Glomerular visceral epithelial cell (primary cell): ENCODE measurements around the gene FAM180A.
"Not testable (repeated sequence)": the region's sequence is repeated elsewhere in the genome, so short reads cannot be mapped to it uniquely, and the experiment has no call there.

ENCODE experiments used
- DNase-seq: peaks from one replicate; pipeline ENCODE4 v3.0.0-alpha.2; 2016; ENCODE audit errors: extremely low spot score

Gene FAM180A

GRCh38 chr7:135748770-135749169 lies at the start of gene FAM180A:
FAM180A (minus strand) TSS chr7:135748813; CDS start chr7:135748580, 233 bp downstream.
- DNase-seq, result no peak

DNA sequence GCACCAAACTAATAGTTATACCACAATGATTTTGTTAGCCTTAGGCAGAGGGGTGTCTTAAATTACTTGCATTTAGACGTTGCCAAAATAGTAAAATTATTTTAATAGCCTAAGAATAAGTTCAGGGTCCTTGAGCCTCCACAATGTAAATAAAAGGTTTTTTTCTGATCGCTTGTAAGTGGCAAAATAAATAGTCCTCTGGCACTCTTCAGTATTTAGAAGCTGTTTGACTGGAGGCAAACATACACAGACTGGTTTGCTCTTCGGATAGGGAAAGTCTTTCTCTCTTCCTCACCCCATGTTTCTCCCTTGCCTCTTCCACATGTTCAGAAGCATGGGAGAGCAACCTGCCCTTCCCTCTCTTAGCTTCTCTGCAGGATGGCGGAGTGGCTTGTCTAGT lies 49.5 kb upstream of the FAM180A start:
- no peak for DNase-seq

DNA sequence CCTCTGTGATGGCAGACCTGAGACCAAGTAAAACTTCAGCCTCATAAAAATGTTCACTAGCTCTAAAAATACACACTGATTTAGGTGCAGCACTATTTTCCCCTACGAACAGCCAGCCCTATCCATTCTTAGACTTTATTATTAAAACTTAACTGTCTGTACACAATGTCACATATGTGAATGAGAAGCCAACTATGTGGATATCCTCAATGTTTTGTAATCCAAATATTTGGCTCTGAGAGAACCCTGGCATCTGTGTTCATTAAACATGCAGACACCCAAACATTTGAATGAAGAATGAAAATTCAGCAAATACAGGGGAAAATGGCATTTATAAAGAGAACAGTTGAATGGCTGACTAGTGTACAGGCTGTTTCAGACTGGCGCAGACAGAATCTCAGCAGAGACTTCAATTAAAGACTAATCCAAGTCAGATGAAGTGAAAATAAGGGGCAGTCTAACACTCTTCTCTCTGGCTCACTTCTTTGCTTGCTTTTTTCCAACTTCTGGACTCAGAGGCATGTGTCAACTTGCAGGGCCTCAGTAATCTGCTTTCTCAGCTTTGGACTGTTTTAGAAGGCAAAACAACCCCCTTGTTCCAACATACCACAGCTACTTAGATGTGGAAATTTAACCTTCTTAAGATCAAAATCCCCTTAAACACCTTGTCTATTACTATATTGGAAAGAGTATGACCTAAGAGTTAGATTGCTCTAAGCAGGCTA lies 47.4 kb upstream of the FAM180A start:
- no peak for DNase-seq

- no peak for DNase-seq
Observed at GRCh38 chr7:135793841-135794240, 45.2 kb upstream of the FAM180A start.

DNA sequence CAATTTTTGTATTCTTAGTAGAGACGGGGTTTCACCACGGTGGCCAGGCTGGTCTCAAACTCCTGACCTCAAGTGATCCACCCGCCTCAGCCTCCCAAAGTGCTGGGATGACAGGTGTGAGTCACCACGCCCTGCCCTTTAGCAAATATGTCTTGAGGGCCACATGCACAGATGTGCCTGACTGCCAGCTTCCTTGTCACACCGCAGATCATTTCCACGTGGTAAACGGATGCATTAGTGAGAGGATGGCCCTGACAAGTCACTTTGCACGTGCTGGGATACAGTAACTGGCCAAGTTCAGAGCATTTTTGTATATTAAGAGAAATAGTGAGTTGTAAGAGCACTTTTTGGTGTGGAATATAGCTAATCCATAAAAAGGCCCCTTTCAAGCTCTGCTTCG lies 44.3 kb upstream of the FAM180A start:
- DNase-seq, result no peak

- no peak for DNase-seq
Observed at GRCh38 chr7:135792363-135792668, 43.7 kb upstream of the FAM180A start.

DNA sequence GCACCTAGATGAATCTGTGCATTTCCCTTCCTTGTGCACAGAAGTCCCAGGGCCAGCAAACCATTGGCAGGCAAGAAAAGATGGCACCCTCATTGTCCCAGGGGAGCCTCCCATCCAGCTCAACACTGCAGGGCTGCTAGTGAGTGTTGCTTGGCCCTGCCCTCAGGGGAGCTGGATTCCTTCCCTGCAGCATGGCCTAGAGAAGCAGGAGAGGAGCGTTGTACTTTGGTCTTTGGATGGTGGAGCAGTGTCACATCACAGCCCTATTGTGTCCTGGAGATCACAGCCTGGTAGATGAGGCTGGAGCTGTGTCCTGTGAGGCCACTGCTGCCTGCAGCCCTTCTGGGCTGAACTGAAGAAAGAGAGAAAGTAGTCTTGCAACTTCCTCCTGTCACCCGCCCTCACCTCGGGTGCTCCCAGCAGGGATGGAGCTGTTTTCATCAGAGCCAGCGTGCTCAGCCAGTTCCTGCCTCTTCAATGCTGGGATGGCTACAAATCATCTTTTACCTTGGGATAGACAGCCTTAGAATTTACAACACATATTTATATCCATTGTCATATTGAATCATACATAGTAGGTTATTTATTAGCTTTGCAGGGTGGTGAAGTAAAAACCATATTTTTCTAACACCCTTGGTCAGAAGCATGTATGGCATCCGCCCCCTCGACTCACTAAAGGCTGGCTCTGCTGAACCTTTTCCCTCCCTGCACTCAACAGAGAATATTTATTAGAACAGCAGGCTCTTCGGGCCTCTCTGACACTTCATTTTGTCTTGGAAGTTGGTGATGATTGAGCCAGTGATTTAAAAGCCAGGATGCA lies 43.1 kb upstream of the FAM180A start:
- no peak for DNase-seq

GRCh38 chr7:135790371-135790977 lies 41.9 kb upstream of the FAM180A start:
- no peak for DNase-seq

DNA sequence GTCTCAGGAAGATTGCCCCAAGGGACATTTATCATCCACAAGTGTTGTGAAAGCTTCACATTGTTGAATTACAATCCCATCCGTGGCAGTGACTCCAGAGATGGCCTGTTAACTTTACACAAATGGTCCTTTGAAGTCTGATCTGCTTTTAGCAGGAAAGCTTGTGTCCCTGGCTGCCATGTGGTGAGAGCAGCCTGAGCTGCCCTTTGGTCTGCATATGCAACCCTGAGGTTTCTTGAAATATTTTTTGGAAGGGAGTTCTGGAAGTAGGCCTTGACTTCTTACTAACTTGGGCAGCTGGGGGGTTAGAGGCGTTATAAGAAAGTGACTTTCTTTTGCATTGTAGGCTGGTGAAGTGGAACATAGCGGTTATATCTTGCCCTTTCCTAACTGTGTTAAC lies 41.3 kb upstream of the FAM180A start:
- DNase-seq, result no peak

DNA sequence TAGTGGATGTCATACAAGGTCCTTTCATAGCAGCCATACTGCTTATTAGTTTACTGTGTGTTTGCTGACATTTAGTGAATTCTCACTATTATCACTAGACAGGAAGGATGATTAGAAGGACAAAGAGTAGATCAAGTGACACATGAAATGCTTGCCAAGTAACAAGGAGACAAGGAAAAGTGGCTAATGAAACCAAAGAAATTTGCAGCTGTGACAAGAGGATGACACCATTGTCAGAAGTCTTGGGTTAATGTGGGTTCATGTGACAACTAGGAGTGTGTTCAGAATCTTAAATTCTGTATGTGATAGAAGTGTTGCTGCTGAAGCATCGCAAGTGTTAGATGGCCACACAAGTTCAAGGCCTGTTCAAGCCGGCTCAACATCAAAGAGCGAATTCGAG lies 40.8 kb upstream of the FAM180A start:
- DNase-seq, result no peak

DNA sequence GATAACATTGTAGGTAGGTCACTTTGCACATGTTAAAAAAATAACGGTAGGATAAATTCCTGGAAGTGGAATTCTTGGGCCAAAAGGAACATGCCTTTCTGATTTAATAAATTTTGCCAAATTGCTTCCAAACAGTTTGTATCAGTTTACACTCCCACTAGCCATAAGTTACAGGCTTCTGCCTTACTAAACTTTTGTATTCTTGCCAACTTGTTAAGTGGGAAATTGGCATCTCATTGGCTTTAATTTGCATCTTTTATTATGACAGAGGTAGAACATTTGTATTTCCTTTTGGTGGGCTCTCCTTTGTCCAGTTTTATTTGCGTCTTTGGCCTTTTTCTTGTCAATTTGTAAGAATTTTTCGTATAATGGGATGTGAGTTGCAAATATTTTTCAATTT lies 38.3 kb upstream of the FAM180A start:
- no peak for DNase-seq

- DNase-seq, result no peak
Observed at GRCh38 chr7:135785065-135785464, 36.5 kb upstream of the FAM180A start.

DNA sequence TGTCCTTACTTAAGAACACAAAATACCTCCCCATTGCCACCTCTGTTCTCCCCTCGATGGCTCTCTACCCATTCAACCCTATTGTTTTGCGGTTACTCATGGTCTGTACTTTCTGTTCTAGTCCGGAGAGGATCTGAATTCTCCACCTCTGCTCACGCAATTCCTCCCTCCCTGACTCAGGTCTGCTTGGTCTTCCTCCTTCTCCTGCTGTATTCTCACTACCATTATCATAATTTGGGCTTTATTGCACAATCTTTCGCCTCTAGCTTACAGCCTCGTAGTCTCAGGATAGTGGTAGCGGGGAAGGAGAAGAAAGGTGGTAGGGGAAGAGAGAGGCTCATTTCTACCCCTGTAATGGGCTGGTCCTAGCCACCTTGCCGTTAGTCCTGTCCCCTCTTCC lies 35.4 kb upstream of the FAM180A start:
- no peak for DNase-seq

- DNase-seq, result no peak
Observed at GRCh38 chr7:135782801-135783200, 34.2 kb upstream of the FAM180A start.

DNA sequence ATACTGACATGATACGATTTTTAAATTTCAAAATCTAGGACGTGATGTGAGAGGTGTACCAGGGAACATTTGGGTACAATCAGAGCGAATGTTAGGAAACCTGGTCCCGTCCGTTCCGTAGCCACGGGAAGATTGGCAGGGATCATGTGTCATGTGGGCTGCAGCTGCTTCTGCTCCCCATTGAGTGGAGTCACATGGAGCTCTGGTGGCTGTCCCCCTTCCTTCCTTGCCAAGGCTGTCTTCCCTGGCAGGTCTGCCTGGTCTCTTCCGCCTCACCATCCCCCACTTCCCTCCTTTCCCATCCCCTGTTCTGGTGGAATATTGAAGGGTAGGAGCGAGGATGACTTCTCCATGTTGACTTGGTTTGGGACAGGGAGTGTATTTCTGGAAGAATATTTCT lies 33.8 kb upstream of the FAM180A start:
- no peak for DNase-seq

GRCh38 chr7:135777626-135778398 lies 29.2 kb upstream of the FAM180A start:
- DNase-seq, result no peak

GRCh38 chr7:135775915-135776314 lies 27.3 kb upstream of the FAM180A start:
- DNase-seq, result not testable (repeated sequence)

GRCh38 chr7:135775230-135775629 lies 26.6 kb upstream of the FAM180A start:
- no peak for DNase-seq

DNA sequence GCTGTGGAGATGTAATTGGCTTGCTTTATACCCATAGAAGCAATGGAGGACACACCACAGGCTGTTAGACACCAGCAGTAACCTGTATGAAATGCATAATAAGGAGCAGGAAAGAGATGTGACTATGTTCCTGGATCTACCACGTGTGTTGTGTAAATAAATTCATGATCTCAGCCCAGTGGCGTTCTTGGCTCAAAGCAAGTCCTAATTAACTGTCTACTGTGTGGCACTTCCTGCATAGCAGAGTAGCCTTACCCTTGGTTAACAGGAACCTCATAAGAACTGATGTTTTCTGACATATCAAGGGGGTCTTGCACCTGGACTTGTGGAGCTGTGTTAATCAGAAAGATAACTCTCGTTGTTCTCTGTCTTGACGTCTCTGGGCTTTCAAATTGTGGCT lies 25.7 kb upstream of the FAM180A start:
- DNase-seq, result no peak

GRCh38 chr7:135773464-135773863 lies 24.9 kb upstream of the FAM180A start:
- no peak for DNase-seq

GRCh38 chr7:135772639-135773222 lies 24.1 kb upstream of the FAM180A start:
- no peak for DNase-seq
